ENCODE data around the gene TOR1B.

TOR1B gene

DNA sequence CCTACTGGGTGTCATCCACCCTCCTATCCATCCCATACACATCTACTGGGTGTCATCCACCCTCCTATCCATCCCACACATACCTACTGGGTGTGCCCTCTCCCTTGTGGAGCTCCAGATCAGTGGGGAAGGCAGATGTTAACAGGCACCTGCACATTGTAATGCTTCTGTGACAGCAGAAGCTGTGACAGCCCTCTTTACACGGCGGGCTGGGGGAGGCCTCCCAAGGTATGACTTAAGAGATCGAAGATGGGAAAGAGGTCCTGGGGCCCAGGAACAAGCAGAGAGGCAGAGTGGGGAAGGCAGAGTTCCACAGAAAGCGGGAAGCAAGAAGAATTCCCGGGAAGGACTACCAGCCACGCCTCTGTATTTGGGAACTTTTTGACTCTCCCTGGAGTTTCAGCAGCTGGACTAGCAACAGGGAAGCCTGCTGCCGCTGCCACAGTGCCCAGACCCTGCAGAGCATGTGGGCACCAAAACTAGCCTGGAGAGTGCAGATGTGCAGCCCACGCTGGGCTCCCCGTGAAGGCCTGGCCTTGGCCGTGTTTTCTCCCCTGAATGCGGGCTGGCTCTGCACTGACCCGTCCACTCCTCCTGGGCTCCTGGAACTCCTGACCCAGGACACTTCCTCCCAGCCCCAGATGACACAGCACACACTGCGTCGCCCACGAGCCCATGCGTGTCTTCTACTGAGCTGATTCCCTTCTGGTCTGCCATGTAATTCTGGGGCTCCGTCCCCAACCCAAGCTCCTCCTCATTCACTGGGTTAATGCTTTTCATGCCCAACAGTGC, 11.6 kb downstream of the TOR1B start:
- DNase-seq (ENCODE audit: low spot score), result no peak

DNA sequence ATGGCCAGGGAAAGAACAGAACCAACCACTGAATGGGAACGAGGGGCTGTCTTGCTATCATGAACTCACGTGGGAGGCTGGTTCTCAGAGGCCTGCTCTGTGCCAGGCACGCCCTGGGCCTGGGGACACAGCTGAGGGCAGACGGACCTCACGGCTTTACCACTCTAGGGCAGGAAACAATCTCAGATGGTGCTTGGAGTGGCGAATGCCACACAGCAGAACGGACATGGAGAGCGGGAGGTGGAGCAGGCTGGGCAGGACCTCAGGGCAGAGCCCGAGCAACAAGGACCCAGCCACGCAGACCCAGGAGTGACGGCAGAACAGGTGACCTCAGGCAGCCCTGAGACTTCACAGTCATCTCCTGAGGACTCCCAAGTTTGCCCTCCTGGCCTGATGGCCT, 12.3 kb downstream of the TOR1B start:
- DNase-seq (ENCODE audit: low spot score), result no peak

DNA sequence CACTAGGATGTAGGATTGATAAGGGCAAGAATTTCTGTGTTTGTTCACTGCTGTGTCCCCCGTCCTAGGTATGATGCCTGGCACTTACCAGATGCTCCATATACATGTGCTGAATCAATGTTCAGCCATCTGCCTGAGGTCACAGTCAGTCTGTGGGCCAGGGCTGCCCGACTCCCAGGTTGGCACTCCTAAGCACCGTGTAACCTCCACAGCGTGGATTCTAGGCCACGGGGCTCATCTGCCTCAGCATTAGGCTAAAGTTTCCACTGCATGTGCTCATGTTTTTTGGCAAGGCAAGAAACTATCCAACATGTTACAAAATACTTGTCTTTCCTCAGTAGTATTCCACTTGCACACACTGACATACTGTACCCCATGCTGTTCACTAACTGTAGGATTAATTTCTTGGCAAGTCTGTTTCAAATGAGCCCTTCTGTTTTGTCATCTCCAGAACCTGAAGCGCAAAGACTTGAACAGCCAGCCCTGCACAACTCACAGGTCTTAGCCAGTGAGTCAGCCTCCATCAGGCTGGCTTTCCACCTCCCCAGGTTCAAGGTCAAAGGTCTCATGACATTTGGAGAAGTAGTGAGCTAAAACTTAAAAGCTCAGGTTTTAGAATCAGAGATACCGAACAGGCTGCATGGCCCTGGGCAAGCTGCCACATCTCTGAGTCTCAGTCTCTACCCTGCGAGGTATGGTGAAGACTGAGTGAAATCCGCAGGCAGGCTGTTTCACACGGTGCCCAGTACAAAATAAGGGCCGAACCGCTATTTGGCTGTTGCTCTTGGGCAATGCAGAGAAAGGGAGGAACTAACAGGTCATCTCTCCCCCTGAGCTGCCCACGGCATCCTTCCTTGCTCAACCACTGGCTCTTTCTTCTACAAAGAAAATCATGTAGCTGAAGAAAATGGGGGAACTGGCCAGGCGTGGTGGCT, 13.8 kb downstream of the TOR1B start:
- DNase-seq (ENCODE audit: low spot score), result no peak

DNA sequence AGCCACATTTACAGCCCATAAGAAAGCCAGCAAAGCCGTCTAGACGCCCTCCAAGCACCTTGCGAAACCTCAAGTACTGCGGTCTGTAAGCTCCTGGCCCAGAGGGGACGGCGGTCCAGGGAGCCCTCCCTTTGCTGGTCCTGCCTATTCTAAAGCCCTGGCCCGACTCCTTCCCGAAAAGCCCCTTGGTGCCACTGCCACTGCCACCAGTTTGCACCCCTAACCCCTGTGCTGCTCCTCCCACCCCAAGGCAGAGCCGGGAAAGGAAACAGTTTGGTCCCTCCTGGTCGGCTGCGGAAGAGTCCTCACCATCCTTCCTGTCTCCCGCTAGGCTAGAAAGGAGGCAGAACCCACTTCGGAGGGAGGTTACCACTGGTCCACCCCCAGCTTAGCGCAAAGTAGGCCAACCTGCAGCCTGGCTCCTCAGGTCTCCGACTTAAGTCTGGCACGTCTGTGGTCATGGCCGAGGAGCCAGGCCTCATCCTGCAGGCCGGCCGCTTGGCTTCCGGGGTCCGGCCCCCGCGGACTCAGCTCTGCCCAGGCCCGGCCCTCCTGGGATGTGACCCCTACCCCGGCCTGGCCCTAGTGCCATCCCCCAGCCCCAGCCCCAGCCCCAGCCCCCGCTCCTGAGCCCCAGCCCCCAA, 20.0 kb downstream of the TOR1B start:
- DNase-seq (ENCODE audit: low spot score), result peak; percentile 16

DNA sequence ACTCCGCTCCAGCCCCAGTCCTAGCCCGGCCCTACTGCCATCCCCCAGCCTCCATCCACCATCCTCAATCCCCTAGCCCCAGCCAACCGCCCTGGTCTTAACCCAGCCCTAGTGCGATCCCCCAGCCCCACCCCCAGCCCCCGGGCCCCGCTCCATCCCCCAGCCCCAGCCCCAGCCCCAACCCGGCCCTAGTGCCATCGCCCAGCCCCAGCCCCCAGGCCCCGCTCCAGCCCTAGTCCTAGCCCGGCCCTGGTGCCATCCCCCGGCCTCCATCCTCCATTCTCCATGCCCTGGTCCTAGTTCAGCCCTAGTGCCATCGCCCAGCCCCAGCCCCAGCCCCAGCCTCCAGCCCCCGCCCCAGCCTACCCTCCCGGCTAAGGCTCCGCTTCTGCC, 20.6 kb downstream of the TOR1B start:
- no peak for DNase-seq (ENCODE audit: low spot score)

DNA sequence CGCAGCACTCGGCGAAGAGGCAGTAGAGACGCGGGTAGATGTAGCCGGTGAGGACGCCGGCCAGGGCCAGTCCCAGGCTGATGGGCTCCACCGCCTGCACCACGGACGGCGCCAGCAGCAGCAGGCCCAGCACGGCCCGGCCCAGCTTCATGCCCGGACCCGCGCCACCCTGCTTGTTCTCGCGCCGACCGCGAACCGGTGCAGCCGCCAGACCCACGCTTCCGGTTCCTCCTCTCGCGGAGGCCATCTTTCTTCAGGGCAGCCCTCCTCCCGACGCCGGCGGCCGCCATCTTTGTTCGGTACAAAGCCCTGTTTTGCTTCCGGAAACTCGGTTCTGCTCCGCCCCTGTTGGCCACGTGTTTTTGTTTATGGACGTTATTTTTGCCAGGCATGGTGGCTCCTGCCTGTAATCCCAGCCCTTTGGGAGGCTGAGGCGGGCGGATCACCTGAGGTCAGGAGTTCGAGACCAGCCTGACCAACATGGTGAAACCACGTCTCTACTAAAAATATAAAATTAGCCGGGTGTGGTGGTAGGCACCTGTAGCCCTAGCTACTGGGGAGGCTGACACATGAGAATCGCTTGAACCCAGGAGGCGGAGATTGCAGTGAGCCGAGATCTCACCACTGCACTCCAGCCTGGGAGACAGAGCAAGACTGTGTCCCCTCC, 21.1 kb downstream of the TOR1B start, which contains the start of gene TOR1A:
TSS of gene TOR1A (minus strand) at position 202 of the 667 bp plus-strand sequence. CDS start at position 151, 51 bp downstream.
- peak; percentile 93 for DNase-seq (ENCODE audit: low spot score)

DNA sequence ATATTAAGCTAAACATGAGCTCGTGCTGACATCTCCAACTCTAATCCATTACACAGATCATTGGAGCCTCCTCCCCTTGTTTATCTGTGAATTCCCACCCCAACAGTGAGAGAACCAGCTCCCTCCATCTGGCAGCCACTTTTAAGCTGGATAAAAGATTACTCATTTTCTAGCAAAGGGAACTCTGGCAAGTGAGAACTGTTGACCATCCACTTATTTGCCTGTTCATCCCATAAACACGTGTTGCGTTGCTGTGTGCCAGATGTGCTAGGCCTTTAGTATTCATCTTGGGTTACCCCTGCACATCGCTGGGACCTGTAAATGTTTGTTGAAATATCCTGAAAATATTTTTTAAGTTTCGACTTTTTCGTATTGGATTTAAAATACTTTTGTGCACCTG, 23.4 kb downstream of the TOR1B start:
- no peak for DNase-seq (ENCODE audit: low spot score)

DNA sequence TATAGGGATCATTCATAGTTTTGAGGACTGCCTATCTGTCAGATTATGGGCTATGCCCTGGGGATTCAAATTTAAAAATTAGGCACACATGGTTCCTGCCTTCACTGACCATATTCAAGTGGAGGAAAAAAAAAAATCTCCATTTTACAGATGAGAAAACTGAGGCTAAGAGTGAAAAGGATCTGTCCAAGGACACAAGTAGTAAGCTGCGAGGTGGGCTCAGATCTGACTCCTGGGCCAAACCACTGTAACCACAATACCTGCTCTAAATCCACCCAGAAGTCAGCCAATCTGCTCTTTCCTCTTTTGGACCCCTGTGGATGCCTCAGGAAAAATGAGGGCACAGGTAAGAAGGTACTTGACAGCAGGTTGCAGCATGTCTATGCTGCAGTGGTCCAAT, 23.8 kb downstream of the TOR1B start:
- no peak for DNase-seq (ENCODE audit: low spot score)

DNA sequence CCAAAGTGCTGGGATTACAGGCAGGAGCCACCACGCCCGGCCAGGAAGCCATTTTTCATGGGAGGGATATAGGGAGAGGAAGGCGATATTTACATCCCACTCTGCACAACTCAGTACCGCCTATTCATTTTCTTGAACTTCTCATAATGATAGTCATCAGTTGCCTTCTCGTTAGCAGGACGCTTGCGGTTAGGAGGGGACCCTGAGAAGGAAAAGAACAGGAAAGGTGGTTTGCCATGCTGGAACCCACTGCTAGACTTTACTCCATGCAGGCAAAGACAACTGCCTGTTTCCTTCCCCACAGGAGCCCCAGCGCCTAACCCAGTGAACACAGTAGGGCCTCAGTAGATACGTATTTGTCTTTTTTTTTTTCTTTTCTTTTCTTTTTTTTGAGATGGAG, 25.1 kb downstream of the TOR1B start:
- no peak for DNase-seq (ENCODE audit: low spot score)

DNA sequence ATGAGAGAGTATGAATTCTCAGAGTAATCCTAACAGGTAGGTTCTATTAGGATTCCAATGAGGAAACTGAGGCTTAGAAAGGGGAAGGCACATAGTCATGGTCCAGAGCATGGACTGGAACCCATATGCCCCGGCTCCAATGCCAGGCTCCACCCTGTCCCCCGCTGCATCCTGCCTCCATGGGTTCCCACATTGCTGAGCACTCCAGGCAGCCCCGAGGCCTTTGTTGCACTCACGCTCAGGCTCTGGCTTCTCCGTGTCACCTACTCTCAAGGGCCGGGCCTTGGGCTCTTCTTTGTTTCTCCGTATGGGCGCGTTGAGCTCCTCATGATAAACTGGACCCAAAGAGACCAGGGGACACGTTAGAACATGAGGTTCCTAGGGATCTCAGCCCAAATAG, 26.0 kb downstream of the TOR1B start:
- no peak for DNase-seq (ENCODE audit: low spot score)

DNA sequence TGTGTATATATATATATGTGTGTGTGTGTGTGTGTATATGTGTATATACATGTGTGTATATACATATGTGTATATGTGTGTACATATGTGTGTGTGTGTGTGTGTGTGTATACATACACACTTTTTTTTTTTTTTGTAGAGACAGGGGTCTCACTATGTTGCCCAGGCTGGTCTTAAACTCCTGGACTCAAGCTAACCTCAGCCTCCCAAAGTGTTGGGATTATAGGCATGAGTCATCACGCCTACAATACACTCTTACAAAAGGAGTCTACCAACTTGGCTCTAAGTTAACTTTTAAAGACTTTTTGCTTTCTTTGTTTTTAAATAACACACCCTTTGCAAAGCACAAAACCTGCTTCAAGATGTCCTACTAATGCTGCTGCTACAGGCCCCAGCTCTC, 30.0 kb downstream of the TOR1B start:
- DNase-seq (ENCODE audit: low spot score), result no peak

DNA sequence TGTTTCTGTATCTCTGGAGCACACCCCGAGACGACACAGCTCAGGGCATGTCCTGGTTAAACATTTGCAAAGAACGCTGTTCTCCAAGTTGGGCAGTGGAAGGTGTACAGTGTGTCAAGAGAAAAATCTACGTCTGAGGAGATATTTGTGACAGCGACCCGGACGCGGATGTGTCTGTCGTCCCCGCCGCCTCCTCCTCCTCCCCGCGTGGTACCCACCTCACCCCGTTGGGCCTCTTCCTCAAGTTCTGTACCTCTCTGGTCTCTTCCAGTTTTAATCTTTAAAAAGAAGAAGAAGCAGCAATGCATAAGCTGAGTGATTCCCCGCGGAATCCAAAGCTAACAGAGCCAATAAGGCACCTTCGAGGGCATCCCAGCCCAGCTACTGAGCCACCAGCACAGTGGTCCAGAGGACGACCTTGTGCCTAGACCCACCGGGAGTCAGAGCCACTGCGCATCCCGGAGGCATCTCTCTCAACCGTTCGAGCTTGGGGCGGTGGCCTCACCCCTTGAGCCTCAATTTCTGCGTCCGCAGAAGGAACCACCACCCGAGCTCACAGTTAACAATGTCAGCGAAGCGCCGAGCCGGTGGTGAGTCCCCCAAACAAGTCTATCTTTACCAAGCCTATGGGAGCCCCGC, 31.6 kb downstream of the TOR1B start:
- no peak for DNase-seq (ENCODE audit: low spot score)

DNA sequence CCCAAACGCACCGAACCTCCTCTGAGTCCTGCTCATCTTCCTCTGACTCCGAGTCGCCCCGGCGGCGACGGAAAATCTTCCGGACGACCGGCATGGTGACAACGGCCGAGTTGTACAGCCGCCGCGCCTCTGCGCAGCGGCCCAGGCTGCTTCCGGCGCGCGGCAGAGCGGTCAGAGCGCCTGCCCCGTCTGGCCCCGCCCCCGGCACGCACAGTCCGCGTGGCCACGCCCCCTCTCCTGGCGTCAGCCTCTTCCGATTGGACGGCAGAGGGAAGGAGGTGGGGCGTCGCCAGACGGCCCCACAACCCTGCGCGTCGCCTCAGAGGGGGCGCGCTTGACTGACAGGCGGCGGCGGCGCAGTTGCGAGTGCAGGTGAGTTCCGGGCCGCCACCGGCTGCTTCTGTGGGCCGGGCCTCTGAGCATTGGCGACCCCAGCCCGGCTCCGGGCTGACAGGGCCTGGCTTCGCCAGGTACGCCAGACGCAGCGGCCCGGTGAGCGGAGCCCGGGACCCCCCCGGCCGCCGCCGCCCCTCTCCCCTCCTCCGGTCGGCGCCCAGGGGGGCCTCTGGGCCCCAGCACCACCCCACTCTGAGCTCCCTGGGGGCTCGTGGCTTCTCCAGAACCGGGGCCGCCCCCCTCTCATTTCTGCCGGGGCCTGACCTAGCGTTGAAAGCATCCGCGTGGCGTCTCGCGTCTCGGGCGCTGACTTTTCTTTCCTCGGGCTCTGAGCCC, 32.3 kb downstream of the TOR1B start, which contains the start of the genes C9orf78 and USP20:
TSS of gene C9orf78 (minus strand) at position 148 of the 732 bp plus-strand sequence. CDS start at position 94, 54 bp downstream.
TSS of gene USP20 (plus strand) at position 331 of the 732 bp plus-strand sequence. CDS start 17,098 bp downstream, outside the sequence.
- peak; percentile 91 for DNase-seq (ENCODE audit: low spot score)

DNA sequence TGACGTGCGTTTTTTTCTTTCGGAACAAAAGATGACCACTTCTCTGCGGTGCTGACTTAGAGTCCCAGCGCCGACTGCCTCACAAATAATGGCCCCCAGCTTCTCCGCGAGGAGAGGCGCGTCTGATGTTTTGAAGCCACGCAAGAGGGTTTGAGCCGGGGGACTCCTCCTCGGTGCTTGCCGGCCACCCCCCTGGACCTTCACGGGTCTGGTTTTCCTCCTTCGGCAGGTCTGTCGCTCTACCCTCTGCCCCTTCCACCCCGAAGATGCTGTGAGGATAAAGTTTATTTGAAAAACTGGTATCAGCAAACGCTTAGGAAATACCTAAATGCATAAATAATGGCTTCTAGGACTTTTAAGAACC, 32.9 kb downstream of the TOR1B start:
- no peak for DNase-seq (ENCODE audit: low spot score)

DNA sequence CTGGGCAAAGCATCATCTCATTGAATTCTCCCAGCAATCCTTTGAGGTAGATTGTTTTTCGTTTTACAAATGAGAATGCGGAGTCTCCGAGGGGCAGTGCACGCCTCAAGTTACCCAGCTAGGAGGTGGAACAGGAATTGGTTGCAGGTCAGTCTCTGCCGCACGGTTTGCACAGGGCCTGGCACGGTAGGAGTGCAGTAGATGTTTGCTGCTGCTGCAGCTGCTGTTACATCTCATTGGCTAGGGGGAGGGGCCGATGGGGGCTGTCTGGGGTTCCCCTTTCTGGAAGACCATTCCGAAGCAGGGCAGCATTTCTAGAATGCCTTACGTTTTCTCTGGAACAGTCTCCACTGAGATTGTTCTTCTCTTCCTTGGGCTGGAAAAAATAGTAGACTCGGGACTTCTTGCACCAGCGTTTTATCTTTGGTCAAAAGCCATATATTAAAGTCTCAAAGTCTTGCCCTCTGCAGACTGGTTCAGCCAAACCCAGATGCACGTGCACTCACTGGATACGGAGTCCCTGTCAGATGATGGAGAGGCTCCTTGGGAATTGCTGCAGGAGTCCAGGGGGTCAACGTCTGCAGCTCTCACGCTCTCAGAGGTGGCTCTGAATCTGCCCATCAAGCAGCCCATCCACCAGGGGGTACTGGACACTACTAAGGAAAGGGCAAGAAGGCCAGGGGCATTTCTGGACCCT, 33.5 kb downstream of the TOR1B start:
- no peak for DNase-seq (ENCODE audit: low spot score)

DNA sequence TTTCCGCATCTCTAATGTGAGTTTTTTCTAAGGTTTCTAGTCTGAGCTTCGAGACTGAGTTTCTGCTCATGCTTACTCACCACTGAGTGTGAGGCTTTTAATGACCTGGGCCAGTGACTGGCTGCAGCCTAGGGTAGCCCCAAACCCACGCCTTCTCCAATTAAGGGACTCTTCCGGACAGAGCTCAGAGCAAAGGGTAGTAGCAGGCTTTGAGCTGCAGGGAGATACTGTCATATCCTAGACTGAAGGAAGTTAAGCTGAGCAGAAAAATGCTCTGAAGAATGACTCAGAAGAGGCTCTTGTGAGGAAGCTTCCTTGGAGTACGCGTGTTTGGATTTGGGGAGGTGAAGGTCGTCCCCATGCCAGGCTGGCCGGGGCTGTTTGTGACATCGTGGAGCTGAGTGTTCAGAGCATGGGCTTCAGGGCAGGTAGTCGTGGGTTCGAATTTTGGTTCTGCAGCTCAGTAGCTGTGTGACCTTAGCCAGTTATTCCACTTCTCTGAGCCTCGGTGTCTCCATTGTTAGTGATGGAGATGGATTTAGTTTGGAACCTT, 35.8 kb downstream of the TOR1B start:
- DNase-seq (ENCODE audit: low spot score), result peak; percentile 53

DNA sequence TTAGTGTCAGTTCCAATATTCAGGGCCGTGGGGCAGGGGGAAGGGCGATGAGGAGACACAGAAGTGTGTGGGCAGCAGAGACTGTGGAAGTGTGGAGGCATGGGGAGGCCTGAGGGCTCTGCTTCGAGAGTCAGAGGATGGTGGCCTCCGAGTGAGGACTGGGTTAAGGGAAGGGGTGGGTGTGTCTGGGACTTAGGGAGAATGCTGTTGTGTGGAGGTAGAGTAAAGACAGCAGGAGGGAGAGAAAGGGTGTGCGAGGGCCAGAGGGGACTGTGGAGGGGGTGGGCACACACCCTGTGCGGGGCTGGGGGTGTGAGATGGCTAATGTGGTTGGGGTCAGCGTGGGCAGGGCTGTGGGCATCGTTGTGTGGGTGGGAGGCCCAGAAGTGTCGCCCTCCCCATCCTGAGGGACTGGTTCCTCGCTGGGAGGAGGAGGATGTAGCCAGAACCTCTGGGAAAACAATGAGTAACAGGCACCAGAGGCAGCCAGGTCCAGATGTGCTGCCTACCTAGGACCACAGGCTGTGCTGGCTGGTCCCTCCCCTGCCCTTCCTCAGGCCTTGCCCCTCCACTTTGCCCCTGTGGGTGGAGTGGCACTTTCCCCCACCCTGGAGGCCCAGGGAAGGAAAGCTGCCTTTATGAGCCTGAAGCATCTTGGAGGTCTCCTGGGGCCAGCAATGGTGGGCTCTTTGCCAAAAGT, 36.5 kb downstream of the TOR1B start:
- DNase-seq (ENCODE audit: low spot score), result no peak

DNA sequence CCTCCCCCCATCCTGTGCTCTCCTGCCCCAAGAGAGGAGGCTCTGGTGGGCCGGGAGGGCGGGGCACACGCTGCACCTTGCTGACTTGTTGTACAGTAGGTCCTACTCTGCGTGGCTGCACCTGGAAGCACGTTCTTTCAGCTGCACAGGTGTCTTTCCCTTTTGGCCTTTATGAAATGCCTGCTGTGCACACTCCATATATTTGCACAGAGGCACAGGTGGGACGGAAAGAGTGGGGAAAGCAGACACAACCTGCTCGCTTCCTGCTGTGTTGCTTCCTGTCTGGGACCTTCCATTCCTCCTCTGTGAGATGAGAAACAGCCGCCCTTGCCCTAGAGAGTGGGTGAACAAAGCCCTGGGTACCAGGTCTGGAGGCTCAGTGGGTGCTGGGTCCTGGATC, 37.0 kb downstream of the TOR1B start:
- no peak for DNase-seq (ENCODE audit: low spot score)

DNA sequence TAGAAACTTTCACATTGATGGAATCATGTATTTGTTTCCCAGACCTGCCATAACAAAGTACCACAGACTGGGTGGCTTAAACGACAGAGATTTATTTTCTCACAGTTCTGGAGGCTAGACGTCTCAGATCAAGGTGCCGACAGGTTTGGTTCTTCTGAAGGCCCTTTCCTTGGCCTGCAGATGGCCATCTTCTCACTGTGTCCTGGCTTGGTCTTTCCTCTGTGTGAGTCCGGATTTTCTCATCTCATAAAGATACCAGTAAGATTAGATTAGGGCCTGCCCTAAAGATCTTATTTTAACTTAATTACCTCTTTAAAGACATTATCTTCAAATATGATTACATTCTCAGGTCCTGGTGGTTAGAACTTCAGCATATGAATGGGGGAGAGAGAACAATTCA, 38.1 kb downstream of the TOR1B start:
- DNase-seq (ENCODE audit: low spot score), result no peak
